22Rv1 (cell line): ENCODE measurements around the gene SLC25A33.
"Not testable (repeated sequence)": the region's sequence is repeated elsewhere in the genome, so short reads cannot be mapped to it uniquely, and the experiment has no call there.

Source experiments
- H3K27ac ChIP-seq: fragments of 450-650 bp; 2 replicates; pipeline ENCODE4 v1.5.1; 2017
- ZFX ChIP-seq: fragments of 450-650 bp; IDR thresholded peaks from 2 replicates; pipeline ENCODE4 v1.6.1; 2017; ENCODE audit warnings: antibody characterized with exemption, borderline replicate concordance
- TF ChIP-seq, protein P1 (sequence below): fragments of 450-650 bp; IDR thresholded peaks from 2 replicates; pipeline ENCODE4 v1.5.1; 2017; ENCODE audit warnings: mild to moderate bottlenecking

SLC25A33 gene

DNA sequence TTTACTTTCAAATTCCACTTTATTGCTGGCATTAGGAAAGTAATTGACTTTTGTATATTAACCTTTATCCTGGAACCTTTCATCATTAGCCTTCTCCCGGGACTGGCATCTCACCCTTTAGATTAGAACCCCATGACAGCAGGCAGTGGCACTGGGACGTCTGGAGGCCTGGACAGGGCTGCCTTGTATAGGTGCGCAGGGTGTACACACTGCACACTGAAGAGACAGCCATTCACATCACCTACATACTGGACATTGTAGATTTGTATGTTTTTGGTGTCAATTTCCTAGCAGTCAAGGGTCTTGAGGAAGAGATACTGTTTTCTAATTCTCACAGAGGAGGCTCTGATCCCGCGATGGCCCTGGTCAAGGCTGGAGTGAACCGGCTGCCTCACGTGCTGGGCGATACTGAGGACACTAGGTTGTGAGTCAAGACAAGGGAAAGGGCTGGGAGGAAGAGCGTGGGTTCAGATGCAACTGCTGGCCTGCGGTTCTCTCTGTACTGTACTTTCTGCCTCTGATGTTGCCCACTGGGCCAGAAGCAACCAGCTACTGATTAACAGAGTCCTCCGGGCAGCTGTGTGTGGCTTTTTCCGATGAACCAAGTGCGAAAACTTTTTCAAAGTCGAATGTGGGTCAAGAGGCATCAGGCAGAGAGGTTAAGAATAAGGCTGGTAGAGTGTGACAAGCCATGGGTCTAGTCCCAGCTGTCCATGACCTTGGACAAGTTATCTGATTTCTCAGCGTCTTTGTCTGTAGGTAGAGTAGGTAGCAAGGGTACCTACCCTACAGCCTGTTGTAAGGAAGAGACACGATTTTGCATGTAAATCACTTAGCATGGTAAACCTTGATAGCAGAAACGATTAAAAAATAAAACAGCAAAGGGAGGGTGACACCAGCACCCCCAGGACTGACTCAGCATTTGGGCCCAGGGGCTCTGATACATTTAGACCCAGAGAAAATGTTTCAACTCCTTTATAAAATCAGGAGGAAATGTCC is 38.2 kb upstream of the SLC25A33 start:
- TF ChIP-seq ZFX, result no peak
- TF ChIP-seq, protein P1, sequence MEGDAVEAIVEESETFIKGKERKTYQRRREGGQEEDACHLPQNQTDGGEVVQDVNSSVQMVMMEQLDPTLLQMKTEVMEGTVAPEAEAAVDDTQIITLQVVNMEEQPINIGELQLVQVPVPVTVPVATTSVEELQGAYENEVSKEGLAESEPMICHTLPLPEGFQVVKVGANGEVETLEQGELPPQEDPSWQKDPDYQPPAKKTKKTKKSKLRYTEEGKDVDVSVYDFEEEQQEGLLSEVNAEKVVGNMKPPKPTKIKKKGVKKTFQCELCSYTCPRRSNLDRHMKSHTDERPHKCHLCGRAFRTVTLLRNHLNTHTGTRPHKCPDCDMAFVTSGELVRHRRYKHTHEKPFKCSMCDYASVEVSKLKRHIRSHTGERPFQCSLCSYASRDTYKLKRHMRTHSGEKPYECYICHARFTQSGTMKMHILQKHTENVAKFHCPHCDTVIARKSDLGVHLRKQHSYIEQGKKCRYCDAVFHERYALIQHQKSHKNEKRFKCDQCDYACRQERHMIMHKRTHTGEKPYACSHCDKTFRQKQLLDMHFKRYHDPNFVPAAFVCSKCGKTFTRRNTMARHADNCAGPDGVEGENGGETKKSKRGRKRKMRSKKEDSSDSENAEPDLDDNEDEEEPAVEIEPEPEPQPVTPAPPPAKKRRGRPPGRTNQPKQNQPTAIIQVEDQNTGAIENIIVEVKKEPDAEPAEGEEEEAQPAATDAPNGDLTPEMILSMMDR, result no peak
- no peak overlapping the region for H3K27ac ChIP-seq

- TF ChIP-seq, protein P1, result no peak
- TF ChIP-seq ZFX, result no peak
- no peak overlapping the region for H3K27ac ChIP-seq
These were observed 36.1 kb upstream of the SLC25A33 start for GRCh38 chr1:9503001-9503675.

DNA sequence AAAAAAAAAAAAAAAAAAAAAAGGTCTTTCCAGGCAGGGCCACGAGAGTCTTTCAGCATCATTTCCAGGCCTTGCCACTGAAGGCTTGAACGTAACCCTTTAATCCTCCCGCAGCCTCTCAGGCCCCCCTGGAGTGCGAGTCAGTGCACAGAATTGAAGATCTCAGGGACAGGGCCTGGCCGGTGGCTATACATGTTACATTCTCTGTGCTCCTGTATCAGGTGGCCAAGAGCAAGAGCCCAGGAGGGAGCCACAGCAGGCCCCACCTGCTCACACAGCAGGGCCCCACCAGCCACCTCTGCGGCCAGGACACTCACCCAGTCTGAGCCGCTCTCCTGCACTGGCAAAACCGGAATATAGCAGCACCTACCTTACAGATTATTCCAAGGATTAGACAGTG is 34.1 kb upstream of the SLC25A33 start:
- no peak overlapping the region for H3K27ac ChIP-seq
- TF ChIP-seq, protein P1, result no peak
- TF ChIP-seq ZFX, result no peak

DNA sequence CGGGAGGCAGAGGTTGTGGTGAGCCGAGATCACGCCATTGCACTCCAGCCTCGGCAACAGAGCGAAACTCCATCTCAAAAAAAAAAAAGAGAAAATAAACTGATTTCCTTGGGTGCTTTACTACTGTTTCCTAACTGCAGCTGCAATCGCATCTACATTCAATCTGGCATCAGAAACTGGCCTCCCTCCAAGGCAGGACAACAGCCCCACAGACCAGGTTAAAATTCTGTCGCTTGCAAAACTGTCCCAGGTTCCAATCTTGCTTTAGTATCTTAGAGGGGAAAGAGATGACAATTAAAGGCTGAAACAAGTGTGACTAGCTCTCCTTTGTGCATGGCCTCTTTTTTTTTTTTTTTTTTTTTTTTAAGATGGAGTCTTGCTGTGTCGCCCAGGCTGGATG is 32.4 kb upstream of the SLC25A33 start:
- TF ChIP-seq ZFX, result no peak
- TF ChIP-seq, protein P1, result no peak
- H3K27ac ChIP-seq, result no peak overlapping the region

- no peak overlapping the region for H3K27ac ChIP-seq
- TF ChIP-seq, protein P1, result no peak
- no peak for TF ChIP-seq ZFX
These were observed 29.1 kb upstream of the SLC25A33 start for GRCh38 chr1:9510130-9510529.

DNA sequence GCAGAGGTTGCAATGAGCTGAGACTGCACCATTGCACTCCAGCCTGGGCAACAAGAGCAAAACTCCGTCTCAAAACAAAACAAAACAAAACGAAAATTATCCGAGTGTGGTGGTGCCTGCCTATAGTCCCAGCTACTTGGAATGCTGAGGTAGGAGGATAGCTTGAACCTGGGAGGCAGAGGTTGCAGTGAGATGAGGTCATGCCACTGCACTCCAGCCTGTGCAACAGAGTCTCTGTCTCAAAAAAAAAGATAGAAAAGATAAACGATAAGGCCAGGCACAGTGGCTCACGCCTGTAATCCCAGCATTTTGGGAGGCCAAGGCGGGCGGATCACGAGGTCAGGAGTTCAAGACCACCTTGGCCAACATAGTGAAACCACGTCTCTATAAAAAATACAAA is 23.7 kb upstream of the SLC25A33 start:
- not testable (repeated sequence) for H3K27ac ChIP-seq

- TF ChIP-seq ZFX, result no peak
- TF ChIP-seq, protein P1, result no peak
These were observed 20.7 kb upstream of the SLC25A33 start for GRCh38 chr1:9518454-9518998.

More at GRCh38 chr1:9518454-9518998, 20.7 kb upstream of the SLC25A33 start:
- no peak overlapping the region for H3K27ac ChIP-seq
